ENCODE data around the gene AKAP12.

The AKAP12 gene

DNA sequence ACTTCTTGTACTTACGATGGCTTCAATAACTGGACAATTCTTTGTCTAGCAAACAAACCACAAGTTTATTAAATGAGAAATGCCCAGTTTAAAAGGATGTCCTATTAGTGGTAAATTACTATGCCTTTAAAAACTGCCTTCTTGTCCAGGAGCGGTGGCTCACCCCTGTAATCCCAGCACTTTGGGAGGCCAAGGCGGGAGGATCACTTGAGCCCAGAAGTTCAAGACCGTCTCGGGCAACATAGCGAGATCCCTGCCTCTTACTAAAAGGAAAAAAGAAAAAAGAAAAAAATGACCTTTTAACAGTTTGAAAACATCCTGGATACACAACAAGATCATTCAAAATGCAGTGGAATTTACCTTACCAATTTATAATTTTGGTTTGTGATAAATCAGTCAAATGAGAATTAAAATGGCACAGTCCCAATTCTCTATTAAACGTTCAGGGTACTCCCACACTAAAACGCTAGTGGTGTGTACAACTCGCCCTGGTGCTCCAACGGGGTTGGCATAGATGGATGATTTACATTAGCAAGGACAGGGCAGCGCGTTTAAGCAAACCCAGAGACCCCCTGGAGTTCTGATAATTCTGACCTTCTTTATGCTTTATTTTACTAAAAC is 149.3 kb downstream of the AKAP12 start:
- DNase-seq (ENCODE audit: low read depth) = no peak
- TF ChIP-seq, protein P1, sequence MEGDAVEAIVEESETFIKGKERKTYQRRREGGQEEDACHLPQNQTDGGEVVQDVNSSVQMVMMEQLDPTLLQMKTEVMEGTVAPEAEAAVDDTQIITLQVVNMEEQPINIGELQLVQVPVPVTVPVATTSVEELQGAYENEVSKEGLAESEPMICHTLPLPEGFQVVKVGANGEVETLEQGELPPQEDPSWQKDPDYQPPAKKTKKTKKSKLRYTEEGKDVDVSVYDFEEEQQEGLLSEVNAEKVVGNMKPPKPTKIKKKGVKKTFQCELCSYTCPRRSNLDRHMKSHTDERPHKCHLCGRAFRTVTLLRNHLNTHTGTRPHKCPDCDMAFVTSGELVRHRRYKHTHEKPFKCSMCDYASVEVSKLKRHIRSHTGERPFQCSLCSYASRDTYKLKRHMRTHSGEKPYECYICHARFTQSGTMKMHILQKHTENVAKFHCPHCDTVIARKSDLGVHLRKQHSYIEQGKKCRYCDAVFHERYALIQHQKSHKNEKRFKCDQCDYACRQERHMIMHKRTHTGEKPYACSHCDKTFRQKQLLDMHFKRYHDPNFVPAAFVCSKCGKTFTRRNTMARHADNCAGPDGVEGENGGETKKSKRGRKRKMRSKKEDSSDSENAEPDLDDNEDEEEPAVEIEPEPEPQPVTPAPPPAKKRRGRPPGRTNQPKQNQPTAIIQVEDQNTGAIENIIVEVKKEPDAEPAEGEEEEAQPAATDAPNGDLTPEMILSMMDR (IDR thresholded peaks at IDR 0.05; ENCODE audit: low read depth, low read length) = no peak
- TF ChIP-seq, protein P2, sequence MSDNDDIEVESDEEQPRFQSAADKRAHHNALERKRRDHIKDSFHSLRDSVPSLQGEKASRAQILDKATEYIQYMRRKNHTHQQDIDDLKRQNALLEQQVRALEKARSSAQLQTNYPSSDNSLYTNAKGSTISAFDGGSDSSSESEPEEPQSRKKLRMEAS (IDR thresholded peaks at IDR 0.05; ENCODE audit: low read depth, low read length) = no peak
- TF ChIP-seq POLR2A (IDR thresholded peaks at IDR 0.05; ENCODE audit: extremely low read depth, insufficient read length) = no peak
- TF ChIP-seq MYC (IDR thresholded peaks at IDR 0.05; ENCODE audit: low read depth, low read length) = no peak
- peak overlapping the region; percentile 88 for H3K4me3 ChIP-seq (ENCODE audit: low read depth, low read length)

DNA sequence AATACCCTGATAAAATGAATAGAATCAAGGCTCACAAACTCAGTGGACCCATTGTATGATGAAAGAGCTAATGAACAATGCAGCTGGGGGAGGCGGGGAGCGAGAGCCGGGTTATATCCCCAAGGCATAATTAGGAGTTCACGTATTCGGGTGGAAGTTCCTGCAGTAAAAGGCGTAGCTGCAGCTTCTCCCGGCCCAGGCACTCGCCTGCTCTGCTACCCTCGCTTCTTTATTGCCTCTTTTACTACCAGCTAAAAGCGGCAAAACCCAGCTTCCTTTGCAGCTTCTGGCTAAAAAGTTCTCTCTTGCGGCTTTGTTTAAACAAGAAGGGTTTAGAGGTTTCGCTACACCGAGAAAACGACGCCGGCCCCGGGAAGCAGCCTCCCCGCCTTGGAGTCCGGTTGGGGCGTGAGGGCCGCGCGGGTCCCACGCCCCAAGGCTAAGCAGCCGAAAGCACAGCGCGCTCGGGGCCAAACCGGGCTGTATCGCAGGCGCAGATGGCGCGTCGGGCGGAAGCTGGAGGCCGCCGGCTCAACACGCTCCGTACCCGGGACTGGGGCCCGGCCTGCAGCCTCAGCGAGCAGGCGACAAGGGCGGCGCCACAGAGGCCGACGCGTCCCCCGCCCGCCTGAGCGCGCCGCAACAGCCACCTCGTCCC is 150.0 kb downstream of the AKAP12 start:
- peak; percentile 82 for DNase-seq (ENCODE audit: low read depth)
- H3K4me3 ChIP-seq (ENCODE audit: low read depth, low read length) = peak overlapping the region; percentile 88
- TF ChIP-seq, protein P1 (IDR thresholded peaks at IDR 0.05; ENCODE audit: low read depth, low read length) = no peak
- 0 out of 2 replicates have a peak, but pooled peaks have one; percentile 15 for TF ChIP-seq MYC (IDR thresholded peaks at IDR 0.05; ENCODE audit: low read depth, low read length)
- TF ChIP-seq, protein P2 (IDR thresholded peaks at IDR 0.05; ENCODE audit: low read depth, low read length) = peak; percentile 51; the same call in 1 of the 2 replicates
- TF ChIP-seq POLR2A (IDR thresholded peaks at IDR 0.05; ENCODE audit: extremely low read depth, insufficient read length) = peak; percentile 89

DNA sequence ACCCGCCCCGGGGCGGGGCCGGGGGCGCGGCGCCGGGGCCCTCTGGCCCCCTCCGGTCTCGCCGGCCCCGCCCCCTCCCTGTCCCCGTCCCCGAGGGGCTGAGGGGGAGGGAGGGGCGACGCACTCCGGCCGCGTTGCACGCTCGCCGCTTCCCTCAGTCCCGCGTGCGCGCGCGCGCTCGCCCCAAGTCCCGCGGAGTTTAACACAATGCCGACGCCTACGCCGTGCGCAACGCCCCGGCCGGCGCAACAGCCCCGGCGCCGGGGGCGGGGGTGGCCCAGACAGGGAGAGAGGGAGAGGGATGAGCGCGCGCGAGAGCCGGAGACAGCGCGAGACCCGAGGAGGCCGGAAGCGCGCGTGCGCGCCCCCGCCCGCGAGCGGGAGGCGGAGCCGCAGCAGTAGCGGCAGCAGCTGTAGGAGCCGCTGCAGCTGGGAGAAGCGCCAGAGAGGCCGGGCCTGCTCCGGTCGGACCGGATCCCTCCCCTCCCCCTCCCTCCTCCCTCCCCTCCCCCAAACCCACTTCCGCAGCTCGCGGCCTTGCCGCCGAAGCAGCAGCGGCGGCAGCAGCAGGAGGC is 150.6 kb downstream of the AKAP12 start:
- peak overlapping the region; percentile 94 for H3K4me3 ChIP-seq (ENCODE audit: low read depth, low read length)
- DNase-seq (ENCODE audit: low read depth) = peak; percentile 99
- TF ChIP-seq MYC (IDR thresholded peaks at IDR 0.05; ENCODE audit: low read depth, low read length) = peak; percentile 78
- TF ChIP-seq, protein P1 (IDR thresholded peaks at IDR 0.05; ENCODE audit: low read depth, low read length) = no peak
- TF ChIP-seq POLR2A (IDR thresholded peaks at IDR 0.05; ENCODE audit: extremely low read depth, insufficient read length) = peak; percentile 35
- TF ChIP-seq, protein P2 (IDR thresholded peaks at IDR 0.05; ENCODE audit: low read depth, low read length) = peak; percentile 36; the same call in 1 of the 2 replicates

DNA sequence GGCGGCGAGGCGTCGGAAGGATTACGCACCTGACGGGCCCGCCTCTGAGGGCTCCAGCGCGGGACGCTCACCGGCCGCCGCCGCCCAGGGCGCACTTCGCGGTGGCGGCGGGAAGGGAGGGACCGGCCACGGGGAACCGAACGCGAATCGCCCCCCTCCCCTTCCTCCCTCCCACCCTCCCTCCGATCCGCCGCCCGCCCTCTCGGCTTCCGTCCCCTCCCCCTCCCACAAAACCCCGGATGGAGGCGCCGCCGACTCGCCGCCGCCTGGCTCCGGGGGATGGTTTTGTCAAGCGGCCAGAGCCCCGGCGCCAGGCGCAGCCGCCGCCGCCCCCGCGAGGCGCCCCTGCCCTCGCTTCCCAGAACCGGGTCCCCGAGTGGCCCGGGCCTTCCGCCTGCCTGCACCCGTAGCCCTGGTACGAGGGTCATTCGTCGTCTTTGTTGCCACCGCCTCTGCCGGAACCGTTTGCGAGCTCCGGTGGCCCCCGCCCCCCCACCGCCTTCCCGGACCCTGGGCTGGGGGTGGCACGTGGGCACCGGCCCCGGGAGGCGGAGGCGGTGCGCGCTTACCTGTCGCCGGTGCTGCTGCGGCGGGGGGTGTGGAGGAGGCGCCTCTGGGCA is 151.2 kb downstream of the AKAP12 start:
- H3K4me3 ChIP-seq (ENCODE audit: low read depth, low read length) = peak overlapping the region; percentile 94
- TF ChIP-seq MYC (IDR thresholded peaks at IDR 0.05; ENCODE audit: low read depth, low read length) (no peak; the same call in 1 of the 2 replicates), POLR2A (IDR thresholded peaks at IDR 0.05; ENCODE audit: extremely low read depth, insufficient read length) (no peak)
- TF ChIP-seq, protein P1 (IDR thresholded peaks at IDR 0.05; ENCODE audit: low read depth, low read length) = no peak
- TF ChIP-seq, protein P2 (IDR thresholded peaks at IDR 0.05; ENCODE audit: low read depth, low read length) = no peak
- peak; percentile 83 for DNase-seq (ENCODE audit: low read depth)

DNA sequence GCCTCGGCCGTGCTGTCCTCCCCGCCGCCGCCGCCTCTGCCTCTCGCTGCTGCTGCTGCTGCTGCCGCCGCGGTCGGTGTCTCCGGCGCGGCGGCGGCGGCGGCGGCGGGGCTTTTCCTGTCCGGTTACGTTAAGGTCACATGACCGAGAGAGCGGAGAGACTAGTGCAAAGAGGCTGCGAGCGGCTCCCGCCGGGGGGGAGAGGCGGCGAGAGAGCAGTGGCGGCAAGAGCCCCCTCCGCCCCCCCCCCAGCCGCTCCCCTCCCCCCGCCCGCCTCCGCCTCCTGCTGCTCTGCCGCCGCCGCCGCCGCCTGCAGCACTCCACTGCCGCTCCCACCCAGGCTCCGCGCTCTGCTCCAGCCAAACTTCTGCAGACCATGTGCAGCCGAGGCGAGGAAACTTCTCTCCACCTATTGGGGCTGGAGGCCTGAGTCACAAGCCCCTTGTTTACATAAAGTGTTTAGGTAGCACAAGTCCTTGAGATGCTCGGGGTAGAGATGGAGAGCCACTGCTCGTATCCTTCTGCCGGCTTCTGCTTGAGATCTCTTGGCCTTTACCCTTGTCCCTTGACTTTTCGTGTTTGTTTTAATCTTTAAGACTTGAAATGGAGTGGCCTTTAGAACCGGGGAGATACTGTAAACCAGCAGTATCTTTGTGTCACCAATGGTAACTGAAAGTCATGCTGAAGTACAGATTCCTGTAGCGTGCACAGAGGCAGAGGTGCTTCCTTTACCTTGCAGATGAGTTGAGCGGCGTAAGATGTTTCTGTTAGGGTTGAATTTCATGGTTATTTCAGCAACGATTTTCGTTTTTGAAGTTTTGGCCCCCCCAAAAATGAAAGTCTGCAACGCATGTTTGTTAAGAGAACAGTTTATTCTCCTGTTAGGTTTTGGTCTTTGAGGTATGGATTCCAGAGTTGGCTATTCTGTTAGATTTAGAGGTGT is 152.0 kb downstream of the AKAP12 start, which contains the start of gene ZBTB2:
TSS of gene ZBTB2 (minus strand) at position 89 of the 943 bp plus-strand sequence. CDS start 17,922 bp downstream, outside the sequence.
- H3K4me3 ChIP-seq (ENCODE audit: low read depth, low read length) = peak within 1 kb of the TSS; percentile 94
- TF ChIP-seq, protein P1 (IDR thresholded peaks at IDR 0.05; ENCODE audit: low read depth, low read length) = no peak
- peak; percentile 51; the same call in 1 of the 2 replicates for TF ChIP-seq MYC (IDR thresholded peaks at IDR 0.05; ENCODE audit: low read depth, low read length)
- TF ChIP-seq POLR2A (IDR thresholded peaks at IDR 0.05; ENCODE audit: extremely low read depth, insufficient read length) = peak; percentile 33
- TF ChIP-seq, protein P2 (IDR thresholded peaks at IDR 0.05; ENCODE audit: low read depth, low read length) = peak; percentile 55
- peak; percentile 84 for DNase-seq (ENCODE audit: low read depth)
